HTERT RPE-1 (cell line): ENCODE data around the gene NDC80.
"Not testable (repeated sequence)": the region's sequence is repeated elsewhere in the genome, so short reads cannot be mapped to it uniquely, and the experiment has no call there.

Source experiments
- in situ Hi-C: fragments of 300-500 bp; cut with MboI; formaldehyde crosslinking; loops from 4 replicates; pipeline ENCODE4 v1.14.3; 2020; ENCODE audit warnings: low sequenced_read_pairs

The NDC80 gene

DNA sequence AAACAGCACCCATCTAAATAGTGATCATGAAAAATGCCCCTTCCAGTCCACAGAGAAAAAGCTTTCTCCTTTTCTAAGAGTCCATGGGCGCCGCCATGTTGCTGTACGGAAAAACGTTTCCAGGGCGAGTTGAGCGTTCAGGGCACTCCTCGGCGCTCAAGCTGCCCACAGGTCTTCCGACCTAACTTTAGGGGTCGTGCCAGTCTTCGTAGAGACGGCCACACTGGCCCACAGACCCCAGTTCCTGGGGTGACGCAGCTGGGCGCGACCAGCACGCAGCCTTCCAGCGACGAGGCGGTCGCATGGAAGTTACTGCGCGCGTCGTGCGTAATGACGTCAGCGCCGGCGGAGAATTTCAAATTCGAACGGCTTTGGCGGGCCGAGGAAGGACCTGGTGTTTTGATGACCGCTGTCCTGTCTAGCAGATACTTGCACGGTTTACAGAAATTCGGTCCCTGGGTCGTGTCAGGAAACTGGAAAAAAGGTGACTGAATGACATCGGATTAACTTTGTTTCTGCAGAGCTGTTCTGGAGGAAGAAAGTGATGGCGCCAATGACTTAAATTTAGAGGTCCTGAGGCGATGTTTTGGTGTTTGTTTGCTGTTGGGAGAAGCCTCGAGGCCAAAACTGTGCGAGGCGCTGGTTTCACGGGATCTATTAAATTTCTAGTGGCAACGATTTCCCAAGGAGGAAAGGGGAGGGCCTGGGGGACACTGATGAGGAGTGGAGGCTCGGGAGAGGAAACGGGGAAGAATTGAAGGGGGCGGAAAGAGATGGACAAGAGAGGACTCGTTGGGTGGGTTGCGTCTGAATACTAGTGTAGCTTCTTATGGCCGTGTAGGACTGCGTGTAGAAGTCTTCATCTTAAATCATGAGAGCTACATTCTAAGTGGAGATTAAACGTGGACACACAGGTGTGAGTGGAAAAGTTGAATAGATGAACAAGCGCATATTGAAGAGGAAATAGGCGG, at the start of gene NDC80, which contains the start of gene METTL4:
TSS of gene NDC80 (plus strand) at position 358 of the 971 bp plus-strand sequence. CDS start 1,429 bp downstream, outside the sequence.
TSS of gene METTL4 (minus strand) at position 306 of the 971 bp plus-strand sequence. CDS start 4,289 bp downstream, outside the sequence.
- in situ Hi-C loops = no loop called here

DNA sequence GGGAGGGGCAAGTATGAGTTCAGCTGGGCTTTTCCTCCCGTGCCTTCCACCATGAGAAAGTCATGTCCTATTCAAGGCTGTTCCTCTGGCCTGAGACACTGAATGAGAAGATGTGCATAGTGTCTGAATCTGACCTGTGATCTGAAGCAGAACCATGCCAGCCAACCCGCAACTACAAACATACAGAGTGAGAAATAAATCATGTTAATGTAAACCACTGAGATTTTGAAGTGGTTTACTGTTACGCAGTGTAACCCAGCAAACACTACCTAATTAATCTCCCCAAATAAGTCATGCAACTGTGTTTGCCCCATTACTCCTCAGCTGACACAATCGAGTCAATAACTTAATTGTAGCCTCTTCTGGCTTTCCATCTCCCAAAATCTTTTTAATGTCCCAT, 49.2 kb upstream of the NDC80 start:
- in situ Hi-C loops = no loop called here

DNA sequence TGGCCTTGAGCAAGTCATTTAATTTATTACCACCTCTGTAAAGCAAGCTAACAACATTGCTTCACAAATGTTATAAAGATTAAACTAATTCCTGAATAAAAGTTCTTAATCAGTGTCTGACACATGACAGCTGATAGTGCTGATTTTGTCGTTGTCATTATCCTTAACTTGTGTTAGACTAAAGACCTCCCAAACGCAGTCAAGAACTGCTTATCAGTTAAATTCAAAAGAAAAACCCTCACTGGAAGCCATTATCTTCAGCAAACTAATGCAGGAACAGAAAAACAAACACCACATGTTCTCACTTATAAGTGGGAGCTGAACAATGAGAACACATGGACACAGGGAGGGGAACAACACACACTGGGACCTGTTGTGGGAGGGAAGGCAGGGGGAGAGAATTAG, 46.6 kb upstream of the NDC80 start:
- in situ Hi-C loops = not testable (repeated sequence)

DNA sequence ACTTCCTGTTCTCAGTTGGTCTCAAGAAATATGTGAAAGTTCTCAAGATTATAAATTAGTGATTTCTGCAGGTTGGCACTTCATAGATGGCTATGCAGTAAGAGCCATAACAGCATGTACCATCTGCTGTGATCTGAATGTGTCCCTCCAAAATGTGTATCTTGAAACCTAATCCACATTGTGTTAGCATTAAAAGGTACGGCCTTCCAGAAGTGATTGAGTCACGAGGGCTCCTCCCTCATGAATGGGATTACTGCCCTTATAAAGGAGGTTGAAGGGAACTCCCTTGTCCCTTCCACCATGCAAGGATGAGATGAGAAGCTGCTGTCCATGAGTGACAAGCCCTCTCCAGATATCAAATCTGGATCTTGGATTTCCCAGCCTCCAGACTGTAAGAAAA, 45.0 kb upstream of the NDC80 start:
- in situ Hi-C loops = no loop called here

DNA sequence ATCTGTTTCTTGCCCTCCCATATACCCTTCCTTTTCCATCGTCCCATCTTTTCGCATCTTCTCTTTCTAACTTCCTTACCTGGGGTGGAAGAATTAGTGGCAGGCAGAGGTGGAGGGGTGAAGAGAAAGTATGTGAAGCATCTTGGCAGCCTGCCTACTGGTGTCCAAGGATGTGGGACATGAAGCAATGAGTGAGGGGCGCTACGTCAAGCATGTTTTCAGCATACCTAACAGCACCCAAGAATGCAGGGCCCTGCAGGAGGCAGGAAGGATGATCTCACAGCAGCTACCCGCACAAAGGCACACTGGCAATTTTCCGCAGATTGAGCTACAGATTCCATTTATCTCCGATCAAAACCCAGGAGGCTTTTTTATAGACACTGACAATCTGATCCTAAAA, 42.2 kb upstream of the NDC80 start:
- in situ Hi-C loops = no loop called here

DNA sequence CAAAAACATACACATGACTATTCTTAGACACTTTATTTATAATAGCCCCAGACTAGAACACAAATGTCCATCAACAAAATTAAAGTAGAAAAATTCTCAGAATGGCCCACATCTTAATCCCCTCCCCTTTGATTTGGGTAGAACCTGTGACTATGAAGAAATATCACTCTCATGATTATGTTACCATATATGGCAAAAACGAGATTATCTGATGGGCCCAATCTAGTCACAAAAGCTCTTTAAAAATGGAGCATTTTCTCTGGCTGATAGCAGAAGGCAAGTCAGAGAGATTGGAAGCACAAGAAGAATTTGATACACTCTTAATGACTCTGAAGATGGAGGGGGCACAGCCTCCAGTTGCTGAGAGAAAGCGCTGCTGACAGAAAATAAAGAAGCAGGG, 39.6 kb upstream of the NDC80 start:
- in situ Hi-C loops = no loop called here

DNA sequence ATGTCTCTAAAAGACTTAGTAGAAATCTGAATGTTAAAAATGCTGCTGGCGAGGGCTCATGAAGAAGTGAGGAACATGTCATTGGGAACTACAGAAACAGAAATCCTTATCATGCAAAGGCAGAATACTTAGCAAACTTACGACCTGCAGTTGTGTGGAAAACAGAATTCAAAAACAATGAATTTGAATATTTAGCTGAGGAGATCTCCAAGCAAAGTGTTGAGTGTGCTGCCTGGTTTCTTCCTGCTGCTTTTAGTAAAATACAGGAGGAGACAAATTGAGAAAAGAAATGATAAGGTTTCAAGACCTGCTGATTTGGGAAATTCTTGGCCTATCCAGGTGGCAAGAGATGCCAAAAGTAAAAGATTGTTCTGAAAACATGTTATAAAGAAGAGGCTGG, 38.6 kb upstream of the NDC80 start:
- in situ Hi-C loops = no loop called here

DNA sequence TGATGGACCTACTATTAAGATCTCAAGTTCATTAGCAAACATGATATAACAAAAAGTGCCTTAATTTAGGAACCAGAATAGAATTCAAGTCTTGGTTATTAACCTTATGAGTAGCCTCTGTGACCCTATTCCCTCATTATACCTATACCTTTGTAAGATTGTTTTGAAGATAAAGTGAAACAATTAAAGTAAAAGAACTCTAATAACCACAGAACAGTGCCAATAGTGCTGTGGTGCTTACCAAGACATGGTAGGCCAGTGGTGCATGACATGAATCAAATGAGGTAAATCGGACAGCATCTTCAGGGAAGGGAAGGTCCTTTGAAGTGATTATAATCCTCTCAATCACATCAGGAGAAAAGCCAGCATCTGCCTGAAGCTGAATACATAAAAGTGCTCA, 36.5 kb upstream of the NDC80 start:
- in situ Hi-C loops = no loop called here

DNA sequence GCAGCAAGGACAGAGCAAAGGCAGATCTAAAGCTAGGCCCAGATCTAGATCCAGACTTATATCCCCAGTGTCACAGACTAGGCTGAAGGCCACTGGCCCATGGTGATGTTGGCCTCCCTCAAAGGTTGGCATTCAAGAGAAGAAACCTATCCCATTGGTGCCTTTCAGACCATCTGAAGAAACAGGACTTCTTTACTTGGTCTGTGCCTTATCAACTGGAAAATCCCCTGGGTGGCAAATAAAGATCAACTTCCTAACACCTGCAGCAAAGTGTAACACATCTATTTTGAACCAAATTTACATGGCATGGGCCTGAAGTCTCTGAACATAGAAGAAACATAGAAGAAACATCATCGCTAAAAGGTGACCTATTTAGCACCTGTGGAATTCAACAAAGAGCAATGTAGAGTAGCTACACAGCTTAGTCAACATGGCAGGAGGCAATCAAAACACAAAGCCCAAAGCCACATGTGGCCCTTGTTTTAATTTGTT, 35.9 kb upstream of the NDC80 start:
- in situ Hi-C loops = no loop called here

DNA sequence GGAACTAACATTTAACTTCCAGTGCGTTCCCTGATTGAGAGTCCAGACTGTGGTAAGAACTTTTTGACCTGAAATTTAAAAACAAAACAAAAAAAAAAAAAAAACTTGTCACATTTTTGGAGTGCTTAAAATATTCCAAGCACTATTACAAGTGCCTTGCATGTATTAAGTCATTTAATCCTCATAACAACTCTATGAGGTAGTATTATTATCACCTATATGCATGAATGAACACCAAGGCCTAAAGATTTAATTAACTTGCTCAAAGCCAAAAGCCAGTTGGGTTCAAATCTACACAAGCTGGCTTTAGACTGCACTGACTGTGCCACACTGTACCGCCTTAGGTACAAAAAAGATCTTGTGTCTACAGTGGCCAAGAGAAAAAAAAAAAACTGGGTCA, 35.3 kb upstream of the NDC80 start:
- in situ Hi-C loops = no loop called here

DNA sequence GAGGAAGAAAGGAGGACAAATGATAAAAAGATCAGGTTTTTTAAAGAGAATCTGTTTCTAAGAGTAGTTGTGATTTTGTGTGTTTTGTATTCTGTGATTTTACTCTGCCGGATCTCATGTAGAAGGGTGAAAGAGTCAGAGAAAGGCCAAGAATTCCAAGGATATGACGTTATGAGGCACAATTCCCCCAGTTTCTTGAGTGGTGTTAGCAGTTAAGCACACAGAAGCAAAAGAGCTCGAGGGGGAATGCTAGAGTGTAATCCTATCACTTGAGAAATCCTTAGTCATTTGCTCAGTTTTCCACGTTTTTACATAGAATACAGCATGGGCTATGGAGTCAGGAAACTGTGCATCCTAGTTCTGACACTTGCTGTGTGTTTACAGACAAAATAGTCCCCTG, 34.9 kb upstream of the NDC80 start:
- in situ Hi-C loops = no loop called here

DNA sequence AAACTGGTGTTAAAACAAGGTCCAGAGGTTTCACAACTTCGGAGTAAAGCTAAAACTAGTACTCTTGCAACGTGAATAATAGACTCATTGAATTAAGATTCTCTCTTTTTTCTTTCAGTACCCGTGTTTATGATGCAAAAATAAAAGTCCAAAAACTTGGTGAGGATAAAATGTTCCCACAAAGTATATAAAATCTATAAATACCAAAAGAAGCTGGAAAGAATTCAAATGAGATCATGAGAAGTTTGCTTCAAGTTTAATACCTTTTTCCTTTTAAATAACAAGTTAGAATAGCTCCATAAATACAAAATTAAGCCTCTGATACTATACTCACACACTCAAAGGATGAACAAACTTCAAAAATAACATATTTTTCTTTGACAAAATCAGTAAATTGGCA, 34.1 kb upstream of the NDC80 start:
- in situ Hi-C loops = no loop called here

DNA sequence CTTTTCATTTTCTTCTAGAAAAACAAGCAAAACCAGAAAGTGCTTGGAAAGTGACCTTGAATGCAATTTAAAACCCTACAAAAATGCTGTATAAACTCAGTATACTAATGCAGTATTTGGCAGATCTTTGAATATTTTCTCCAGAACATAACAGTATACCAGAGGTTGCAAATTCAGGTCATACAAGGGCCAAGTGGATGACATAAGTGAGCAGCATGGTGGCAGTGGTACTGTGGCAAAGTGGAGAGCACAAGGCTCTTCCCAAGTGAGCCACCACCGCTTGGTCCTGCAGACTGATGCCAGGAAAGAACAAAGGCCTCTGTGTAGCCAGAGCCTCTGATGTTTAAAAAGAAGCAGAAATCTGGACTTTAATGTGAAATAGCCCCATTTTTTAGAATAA, 33.1 kb upstream of the NDC80 start:
- in situ Hi-C loops = no loop called here

DNA sequence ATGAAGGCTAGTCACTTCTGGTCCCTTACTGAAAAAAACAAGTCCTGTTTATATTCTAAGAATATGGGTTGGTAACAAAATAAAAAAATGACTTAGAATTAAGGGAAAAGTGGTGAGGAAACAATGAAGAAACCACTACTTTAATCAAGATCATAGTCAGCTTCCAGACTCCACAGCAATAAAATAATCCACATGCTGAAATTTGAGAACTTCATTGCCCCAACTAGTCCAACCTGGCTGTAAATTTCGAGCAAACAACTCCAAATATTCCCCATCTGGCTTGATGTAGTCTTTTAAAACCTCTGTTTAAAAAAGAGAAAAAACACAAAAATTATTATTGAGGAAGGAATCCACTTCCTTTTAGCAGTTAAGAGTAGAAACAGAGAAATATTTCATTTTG, 32.5 kb upstream of the NDC80 start:
- in situ Hi-C loops = no loop called here

DNA sequence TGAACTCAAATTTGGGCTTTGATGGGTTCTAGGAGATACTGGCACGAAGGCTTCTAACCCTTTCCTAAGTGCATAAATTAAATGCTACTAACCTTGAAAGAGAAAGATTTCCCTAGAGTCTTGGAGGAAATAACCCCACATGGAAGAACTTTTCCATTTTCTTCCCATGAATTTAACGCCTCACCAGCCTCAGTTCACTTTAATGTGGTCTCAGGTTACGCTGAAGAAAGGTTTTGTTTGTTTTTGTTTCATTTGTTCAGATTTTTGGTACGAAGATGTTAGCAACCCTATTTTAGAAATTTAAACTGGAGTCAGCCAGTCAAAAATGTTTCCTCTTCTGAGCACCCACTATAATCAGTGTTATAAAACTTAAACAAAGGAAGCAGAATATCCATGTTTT, 30.8 kb upstream of the NDC80 start:
- in situ Hi-C loops = no loop called here

DNA sequence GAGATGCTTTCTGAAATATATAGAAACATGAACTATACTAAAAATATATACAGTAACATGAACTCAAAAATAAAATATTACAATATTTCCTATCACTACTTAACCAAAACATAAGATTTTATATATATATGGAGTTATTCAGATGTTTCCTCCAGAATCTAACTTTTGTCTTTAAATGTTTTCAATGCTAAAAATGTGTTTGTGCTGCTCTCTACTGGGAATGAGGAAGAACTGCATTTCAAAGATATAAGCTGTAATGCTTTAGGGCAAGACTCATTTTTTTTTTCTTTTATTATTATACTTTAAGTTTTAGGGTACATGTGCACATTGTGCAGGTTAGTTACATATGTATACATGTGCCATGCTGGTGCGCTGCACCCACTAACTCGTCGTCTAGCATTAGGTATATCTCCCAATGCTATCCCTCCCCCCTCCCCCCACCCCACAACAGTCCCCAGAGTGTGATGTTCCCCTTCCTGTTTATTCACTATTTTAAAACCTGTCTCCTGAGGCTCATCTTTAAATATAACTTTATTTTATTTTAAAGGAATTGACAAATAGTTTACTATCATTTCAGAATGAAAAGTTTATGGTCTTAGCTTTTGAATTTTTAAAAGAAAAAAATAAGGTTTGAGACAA, 29.3 kb upstream of the NDC80 start:
- in situ Hi-C loops = not testable (repeated sequence)

DNA sequence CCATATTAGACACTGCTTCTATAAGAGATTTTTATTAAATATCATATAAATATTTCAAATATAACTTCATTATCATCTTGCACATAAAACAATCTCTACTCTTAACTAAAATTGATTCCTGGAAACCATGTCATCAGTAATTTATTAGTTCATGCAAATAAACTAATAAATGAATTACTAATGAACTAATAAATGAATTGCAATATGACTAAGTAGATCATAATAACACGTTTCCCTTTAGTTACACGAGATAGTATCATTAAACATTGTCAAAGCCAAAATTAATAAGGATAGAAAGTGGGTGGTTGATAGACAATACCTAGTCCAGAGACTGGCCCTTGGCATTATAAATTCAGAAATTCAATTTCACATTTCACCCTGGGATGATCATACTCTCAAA, 26.2 kb upstream of the NDC80 start:
- in situ Hi-C loops = no loop called here

DNA sequence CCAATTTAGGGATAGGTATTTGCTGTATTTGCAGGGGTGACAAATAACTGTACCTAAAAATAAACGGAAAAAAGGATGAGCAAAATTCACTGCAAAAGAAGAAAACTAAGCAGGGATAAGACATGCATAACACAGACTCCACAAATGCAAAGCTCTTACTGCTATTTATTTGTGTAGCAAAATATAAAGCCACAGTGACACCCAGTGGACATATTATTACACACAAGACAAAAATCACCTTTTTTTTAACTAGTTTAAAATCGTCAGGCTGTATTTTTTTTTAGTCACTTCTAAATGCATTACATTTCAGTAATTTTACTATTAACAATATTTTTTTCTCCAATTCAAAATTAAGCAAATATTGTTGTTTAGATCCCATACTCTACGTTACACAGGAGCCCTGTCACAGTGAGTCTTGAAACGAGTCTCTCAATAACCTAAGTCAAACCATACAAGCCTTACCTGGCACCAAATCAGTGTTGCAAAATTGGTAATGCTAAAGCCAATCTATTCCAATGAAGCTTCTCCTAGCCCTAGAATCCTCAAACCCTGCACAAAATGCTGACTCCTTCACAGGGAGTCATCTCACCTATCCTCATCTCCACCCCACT, 23.8 kb upstream of the NDC80 start:
- in situ Hi-C loops = no loop called here

DNA sequence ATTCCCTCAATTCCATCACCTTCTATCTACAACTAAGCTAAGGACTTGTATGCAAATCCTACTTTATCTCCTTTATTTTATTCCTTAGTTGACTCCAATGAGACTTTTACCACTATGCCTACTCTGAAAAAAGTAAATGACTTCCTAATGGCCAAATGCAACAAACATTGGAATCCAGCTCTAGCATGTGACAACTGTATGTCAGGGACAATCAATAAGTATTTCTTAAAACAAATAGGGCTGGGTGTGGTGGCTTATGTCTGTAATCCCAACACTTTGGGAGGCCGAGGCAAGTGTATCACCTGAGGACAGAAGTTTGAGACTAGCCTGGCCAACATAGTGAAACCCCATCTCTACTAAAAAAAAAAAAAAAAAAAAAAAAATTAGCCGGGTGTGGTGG, 21.9 kb upstream of the NDC80 start:
- in situ Hi-C loops = no loop called here

DNA sequence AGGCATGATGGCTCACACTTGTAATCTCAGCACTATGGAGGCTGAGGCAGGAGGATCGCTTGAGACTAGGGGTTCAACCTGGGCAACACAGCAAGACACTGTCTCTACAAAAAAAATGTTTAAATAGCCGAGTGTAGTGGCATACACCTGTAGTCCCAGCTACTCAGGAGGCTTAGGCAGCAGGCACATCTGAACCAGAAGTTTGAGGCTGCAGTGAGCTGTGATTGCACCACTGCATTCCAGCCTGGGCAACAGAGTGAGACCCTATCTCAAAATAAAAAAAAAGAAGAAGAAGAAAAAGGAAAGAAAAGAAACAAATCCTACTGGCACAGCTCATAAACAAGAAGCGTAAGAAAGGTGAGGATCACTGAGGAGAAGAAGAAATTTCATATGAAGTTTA, 19.9 kb upstream of the NDC80 start:
- in situ Hi-C loops = no loop called here

DNA sequence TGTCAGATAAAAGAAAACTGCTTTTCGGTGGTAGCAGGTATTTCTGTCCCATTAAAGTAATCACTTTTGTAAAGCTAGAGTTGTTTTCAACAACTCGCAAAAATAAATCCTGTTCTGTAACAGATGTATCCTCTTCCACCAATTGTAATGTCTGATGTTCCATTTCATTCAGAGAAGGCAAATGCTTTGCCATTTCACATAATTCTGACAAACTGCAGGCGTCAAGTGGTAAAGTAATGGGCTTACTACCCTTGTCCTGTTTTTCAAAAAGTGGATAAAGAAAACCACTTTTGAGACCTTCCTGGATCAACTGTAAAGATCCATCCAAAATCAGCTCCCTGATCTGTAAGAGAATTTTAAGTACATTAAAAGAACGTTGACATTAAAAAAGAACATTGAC, 16.7 kb upstream of the NDC80 start:
- in situ Hi-C loops = no loop called here

DNA sequence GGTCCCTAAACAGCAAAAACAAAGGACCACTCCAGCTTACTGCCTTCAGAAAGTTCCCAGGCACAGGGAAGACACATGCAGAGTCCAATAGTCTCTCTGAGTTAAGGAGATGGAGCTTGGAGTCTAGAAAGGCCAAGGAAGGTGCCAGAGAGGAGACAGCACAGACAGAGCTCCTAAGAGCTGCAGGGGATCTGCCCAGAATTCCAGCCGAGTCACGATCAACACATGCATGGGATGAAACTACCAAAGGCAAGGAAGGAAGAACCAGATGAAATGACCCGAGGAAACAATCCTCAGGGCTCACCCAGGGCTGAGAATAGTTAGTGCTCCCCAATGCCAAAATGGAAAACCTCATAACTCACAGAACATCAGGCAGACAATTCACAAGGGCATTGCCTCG, 15.5 kb upstream of the NDC80 start:
- in situ Hi-C loops = no loop called here
